ENCODE data around the gene BTBD9.

The BTBD9 gene

DNA sequence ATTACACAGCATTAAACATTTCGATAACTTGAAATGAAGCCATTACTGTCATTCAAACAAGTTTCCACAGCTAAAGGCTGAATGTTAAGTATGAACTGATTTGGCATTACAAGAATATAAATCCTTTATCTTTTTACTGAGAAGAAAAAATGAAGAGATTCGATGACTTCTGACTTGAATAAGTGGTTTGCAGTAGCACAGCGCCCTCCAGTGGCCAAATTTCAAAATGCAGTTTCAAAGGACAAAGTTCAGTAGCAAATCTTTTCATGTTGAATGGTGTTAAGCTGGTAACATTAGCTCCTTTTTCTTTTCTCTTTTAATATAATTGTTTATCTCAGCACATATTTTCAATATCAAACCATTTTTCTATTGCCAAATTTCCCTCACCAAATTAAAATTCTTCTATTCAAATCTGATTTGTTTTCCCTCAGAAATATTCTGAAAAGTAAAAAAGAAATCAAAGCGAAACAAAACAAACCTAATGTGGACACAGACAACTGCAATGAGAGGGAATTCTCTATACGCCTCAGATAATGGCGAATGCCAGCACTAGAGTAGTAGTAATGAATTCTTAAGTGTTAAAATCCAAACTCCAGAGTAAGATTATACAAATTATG is 145.7 kb downstream of the BTBD9 start:
- Histone ChIP-seq H3K4me3 (ENCODE audit: low read depth in 1 of 5, low read length in 5 of 5) (no peak overlapping the region), H3K9me3 (ENCODE audit: control insufficient read depth in 5 of 5, low read length in 5 of 5) (no peaks in the 10 kb centered on the region), H3K36me3 (ENCODE audit: control insufficient read depth in 5 of 5, insufficient read depth in 5 of 5, low read length in 5 of 5) (no peaks in the 10 kb centered on the region), H3K9ac (ENCODE audit: low read length in 5 of 5) (no peak overlapping the region), H3K27ac (ENCODE audit: low read depth, low read length) (no peak overlapping the region), H3K27me3 (ENCODE audit: control insufficient read depth in 5 of 5, insufficient read depth in 4 of 5, low read length in 5 of 5) (no peaks in the 10 kb centered on the region), H3K4me1 (ENCODE audit: control insufficient read depth in 5 of 5, insufficient read depth in 5 of 5, low read length in 5 of 5) (peaks cover 0 to 14% (median 4%) of the 10 kb centered on the region in 5 donors)

DNA sequence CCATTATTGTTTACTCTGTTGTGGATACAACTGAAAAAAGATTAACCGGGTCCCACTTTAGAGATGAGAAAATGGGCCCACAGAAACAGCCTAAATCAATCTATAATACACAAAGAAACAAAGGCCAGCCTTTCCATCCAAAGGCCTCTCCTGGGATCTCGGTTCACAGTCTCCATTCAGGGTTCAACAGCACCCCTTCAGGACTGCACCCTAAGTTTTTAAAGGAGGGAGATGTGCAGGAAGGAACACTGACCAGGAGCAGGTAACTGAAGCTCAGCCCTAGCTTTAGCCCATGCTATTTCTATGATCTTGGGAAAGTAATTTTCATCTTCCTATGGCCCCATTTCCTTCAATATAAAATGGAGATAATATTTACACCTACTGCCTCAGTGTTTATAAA is 147.7 kb downstream of the BTBD9 start:
- Histone ChIP-seq H3K27ac (ENCODE audit: low read depth, low read length) (no peak overlapping the region), H3K4me3 (ENCODE audit: low read depth in 1 of 5, low read length in 5 of 5) (no peak overlapping the region)

DNA sequence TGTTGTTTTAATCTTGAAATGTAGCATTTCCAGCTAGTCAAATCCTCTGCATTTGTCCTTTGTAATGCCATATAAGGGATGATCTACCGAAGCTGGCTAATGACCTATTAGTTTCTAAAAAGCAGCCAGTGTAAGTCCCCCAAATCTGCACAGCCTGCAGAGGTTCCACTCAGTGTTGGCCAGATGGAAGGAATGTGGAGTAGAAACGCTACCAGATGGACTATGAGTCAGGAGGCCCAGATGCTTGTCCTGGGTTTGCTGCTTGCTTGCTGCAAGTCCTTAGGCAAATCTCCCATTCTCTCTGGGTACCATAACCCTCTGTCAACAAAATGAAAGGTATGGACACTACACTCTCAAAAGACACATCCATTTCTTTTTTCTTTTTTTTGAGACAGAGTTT is 149.8 kb downstream of the BTBD9 start:
- H3K4me1 ChIP-seq (ENCODE audit: control insufficient read depth in 5 of 5, insufficient read depth in 5 of 5, low read length in 5 of 5) = peaks cover 0 to 8% (median 0%) of the 10 kb centered on the region in 5 donors
- H3K9ac ChIP-seq (ENCODE audit: low read length in 5 of 5) = no peak overlapping the region
- H3K27me3 ChIP-seq (ENCODE audit: control insufficient read depth in 5 of 5, insufficient read depth in 4 of 5, low read length in 5 of 5) = no peaks in the 10 kb centered on the region
- H3K9me3 ChIP-seq (ENCODE audit: control insufficient read depth in 5 of 5, low read length in 5 of 5) = no peaks in the 10 kb centered on the region
- H3K27ac ChIP-seq (ENCODE audit: low read depth, low read length) = no peak overlapping the region
- H3K36me3 ChIP-seq (ENCODE audit: control insufficient read depth in 5 of 5, insufficient read depth in 5 of 5, low read length in 5 of 5) = no peaks in the 10 kb centered on the region
- no peak overlapping the region for H3K4me3 ChIP-seq (ENCODE audit: low read depth in 1 of 5, low read length in 5 of 5)

More for the DNA sequence above, 147.7 kb downstream of the BTBD9 start:
- H3K36me3 ChIP-seq (ENCODE audit: control insufficient read depth in 5 of 5, insufficient read depth in 5 of 5, low read length in 5 of 5) = no peaks in the 10 kb centered on the region
- no peaks in the 10 kb centered on the region for H3K9me3 ChIP-seq (ENCODE audit: control insufficient read depth in 5 of 5, low read length in 5 of 5)
- no peak overlapping the region for H3K9ac ChIP-seq (ENCODE audit: low read length in 5 of 5)
- H3K27me3 ChIP-seq (ENCODE audit: control insufficient read depth in 5 of 5, insufficient read depth in 4 of 5, low read length in 5 of 5) = no peaks in the 10 kb centered on the region
- peaks cover 0 to 8% (median 0%) of the 10 kb centered on the region in 5 donors for H3K4me1 ChIP-seq (ENCODE audit: control insufficient read depth in 5 of 5, insufficient read depth in 5 of 5, low read length in 5 of 5)

DNA sequence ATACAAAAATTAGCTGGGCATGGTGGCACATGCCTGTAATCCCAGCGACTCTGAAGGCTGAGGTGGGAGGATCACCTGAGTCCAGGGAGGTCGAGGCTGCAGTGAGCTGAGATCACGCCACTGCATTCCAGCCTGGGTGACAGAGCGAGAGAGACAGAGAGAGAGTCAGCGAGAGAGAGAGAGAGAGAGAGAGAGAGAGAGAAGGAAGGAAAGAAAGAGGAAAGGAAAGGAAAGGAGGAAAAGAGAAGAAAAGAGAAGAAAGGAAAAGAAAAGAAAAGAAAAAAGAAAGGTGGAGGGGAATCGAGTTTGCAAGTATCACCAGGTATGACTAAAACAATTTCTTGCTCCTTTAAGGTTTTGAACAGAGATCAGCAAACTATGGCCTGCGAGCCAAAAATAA is 152.3 kb downstream of the BTBD9 start:
- no peaks in the 10 kb centered on the region for H3K36me3 ChIP-seq (ENCODE audit: control insufficient read depth in 5 of 5, insufficient read depth in 5 of 5, low read length in 5 of 5)
- H3K4me1 ChIP-seq (ENCODE audit: control insufficient read depth in 5 of 5, insufficient read depth in 5 of 5, low read length in 5 of 5) = peaks cover 0 to 2% (median 0%) of the 10 kb centered on the region in 5 donors
- H3K9me3 ChIP-seq (ENCODE audit: control insufficient read depth in 5 of 5, low read length in 5 of 5) = no peaks in the 10 kb centered on the region
- H3K9ac ChIP-seq (ENCODE audit: low read length in 5 of 5) = no peak overlapping the region
- H3K4me3 ChIP-seq (ENCODE audit: low read depth in 1 of 5, low read length in 5 of 5) = no peak overlapping the region
- no peaks in the 10 kb centered on the region for H3K27me3 ChIP-seq (ENCODE audit: control insufficient read depth in 5 of 5, insufficient read depth in 4 of 5, low read length in 5 of 5)
- H3K27ac ChIP-seq (ENCODE audit: low read depth, low read length) = no peak overlapping the region

DNA sequence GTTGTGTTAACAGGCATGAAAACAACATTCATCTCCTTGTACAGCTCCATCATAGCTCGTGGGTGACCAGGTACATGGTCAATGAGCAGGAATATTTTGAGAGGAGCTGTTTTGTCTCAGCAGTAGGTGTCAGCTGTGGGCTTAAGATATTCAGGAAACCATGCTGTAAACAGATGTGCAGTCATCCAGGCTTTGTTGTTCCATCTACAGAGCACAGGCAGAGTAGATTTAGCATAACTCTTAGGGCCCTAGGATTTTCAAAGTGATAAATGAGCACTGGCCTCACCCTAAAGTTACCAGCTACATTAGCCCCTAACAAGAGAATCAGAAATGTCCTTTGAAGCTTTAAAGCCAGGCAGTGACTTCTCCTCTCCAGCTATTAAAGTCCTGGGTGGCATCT is 154.2 kb downstream of the BTBD9 start:
- Histone ChIP-seq H3K9ac (ENCODE audit: low read length in 5 of 5) (no peak overlapping the region), H3K27ac (ENCODE audit: low read depth, low read length) (no peak overlapping the region), H3K4me3 (ENCODE audit: low read depth in 1 of 5, low read length in 5 of 5) (no peak overlapping the region), H3K4me1 (ENCODE audit: control insufficient read depth in 5 of 5, insufficient read depth in 5 of 5, low read length in 5 of 5) (peaks cover 0 to 3% (median 0%) of the 10 kb centered on the region in 5 donors), H3K36me3 (ENCODE audit: control insufficient read depth in 5 of 5, insufficient read depth in 5 of 5, low read length in 5 of 5) (no peaks in the 10 kb centered on the region), H3K9me3 (ENCODE audit: control insufficient read depth in 5 of 5, low read length in 5 of 5) (no peaks in the 10 kb centered on the region), H3K27me3 (ENCODE audit: control insufficient read depth in 5 of 5, insufficient read depth in 4 of 5, low read length in 5 of 5) (no peaks in the 10 kb centered on the region)

DNA sequence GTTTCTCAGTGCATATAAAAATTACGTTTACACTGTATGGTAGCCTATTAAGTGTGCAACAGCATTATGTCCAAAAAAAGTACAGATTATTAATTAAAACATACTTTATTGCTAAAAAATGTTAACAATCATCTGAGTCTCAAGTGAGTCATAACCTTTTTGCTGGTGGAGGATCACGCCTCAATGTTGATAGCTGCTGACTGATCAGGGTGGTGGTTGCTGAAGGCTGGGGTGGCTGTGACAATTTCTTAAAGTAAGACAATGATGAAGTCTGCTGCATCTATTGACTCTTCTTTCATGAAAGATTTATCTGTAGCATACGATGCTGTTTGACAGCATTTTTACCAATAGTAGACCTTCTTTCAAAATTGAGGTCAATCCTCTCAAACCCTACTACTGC is 155.1 kb downstream of the BTBD9 start:
- Histone ChIP-seq H3K27me3 (ENCODE audit: control insufficient read depth in 5 of 5, insufficient read depth in 4 of 5, low read length in 5 of 5) (no peaks in the 10 kb centered on the region), H3K27ac (ENCODE audit: low read depth, low read length) (no peak overlapping the region), H3K4me1 (ENCODE audit: control insufficient read depth in 5 of 5, insufficient read depth in 5 of 5, low read length in 5 of 5) (peaks cover 0 to 3% (median 0%) of the 10 kb centered on the region in 5 donors), H3K36me3 (ENCODE audit: control insufficient read depth in 5 of 5, insufficient read depth in 5 of 5, low read length in 5 of 5) (no peaks in the 10 kb centered on the region), H3K4me3 (ENCODE audit: low read depth in 1 of 5, low read length in 5 of 5) (no peak overlapping the region), H3K9me3 (ENCODE audit: control insufficient read depth in 5 of 5, low read length in 5 of 5) (no peaks in the 10 kb centered on the region), H3K9ac (ENCODE audit: low read length in 5 of 5) (no peak overlapping the region)

DNA sequence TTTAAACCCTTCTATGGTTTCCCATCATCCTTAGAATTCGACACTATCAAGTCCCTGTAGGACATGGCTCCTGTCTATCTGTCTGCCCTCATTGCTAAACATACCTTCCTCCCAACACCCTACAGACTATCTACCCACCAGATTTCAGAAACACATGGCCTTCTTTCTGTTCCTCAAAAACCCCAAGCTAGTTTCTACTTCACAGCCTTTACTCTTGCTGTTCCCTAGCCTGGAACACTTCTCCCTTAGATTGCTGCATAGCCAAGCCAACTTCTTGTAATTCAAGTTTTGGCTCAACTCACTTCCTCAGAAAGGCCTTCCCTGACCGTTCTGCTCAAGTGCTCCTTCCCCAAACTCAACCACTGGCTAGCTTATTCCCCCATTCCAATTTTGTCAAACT is 156.2 kb downstream of the BTBD9 start:
- Histone ChIP-seq H3K9ac (ENCODE audit: low read length in 5 of 5) (no peak overlapping the region), H3K27me3 (ENCODE audit: control insufficient read depth in 5 of 5, insufficient read depth in 4 of 5, low read length in 5 of 5) (no peaks in the 10 kb centered on the region), H3K9me3 (ENCODE audit: control insufficient read depth in 5 of 5, low read length in 5 of 5) (no peaks in the 10 kb centered on the region), H3K36me3 (ENCODE audit: control insufficient read depth in 5 of 5, insufficient read depth in 5 of 5, low read length in 5 of 5) (no peaks in the 10 kb centered on the region), H3K4me1 (ENCODE audit: control insufficient read depth in 5 of 5, insufficient read depth in 5 of 5, low read length in 5 of 5) (peaks cover 0 to 7% (median 0%) of the 10 kb centered on the region in 5 donors), H3K27ac (ENCODE audit: low read depth, low read length) (no peak overlapping the region), H3K4me3 (ENCODE audit: low read depth in 1 of 5, low read length in 5 of 5) (no peak overlapping the region)

DNA sequence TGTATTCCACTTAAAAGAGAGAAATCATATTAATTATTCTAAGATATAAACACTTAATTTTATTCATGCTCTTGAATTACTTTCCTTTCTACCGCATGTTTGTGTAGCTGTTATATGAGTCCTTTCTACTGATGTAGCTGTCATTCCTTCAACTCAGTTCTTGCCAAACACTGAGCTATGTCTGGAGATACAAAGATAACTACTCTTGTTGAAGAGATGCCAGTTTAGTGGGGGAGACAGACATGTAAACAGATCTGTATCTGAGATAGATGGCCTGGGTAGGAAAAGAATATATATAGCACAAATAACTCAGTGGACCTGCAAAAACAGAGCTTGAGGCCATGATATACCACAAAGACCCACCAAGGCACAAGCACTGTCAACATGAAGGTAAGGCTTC is 157.3 kb downstream of the BTBD9 start:
- Histone ChIP-seq H3K27me3 (ENCODE audit: control insufficient read depth in 5 of 5, insufficient read depth in 4 of 5, low read length in 5 of 5) (no peaks in the 10 kb centered on the region), H3K4me1 (ENCODE audit: control insufficient read depth in 5 of 5, insufficient read depth in 5 of 5, low read length in 5 of 5) (peaks cover 0 to 7% (median 0%) of the 10 kb centered on the region in 5 donors), H3K36me3 (ENCODE audit: control insufficient read depth in 5 of 5, insufficient read depth in 5 of 5, low read length in 5 of 5) (no peaks in the 10 kb centered on the region), H3K9ac (ENCODE audit: low read length in 5 of 5) (no peak overlapping the region), H3K4me3 (ENCODE audit: low read depth in 1 of 5, low read length in 5 of 5) (no peak overlapping the region), H3K27ac (ENCODE audit: low read depth, low read length) (no peak overlapping the region), H3K9me3 (ENCODE audit: control insufficient read depth in 5 of 5, low read length in 5 of 5) (no peaks in the 10 kb centered on the region)

DNA sequence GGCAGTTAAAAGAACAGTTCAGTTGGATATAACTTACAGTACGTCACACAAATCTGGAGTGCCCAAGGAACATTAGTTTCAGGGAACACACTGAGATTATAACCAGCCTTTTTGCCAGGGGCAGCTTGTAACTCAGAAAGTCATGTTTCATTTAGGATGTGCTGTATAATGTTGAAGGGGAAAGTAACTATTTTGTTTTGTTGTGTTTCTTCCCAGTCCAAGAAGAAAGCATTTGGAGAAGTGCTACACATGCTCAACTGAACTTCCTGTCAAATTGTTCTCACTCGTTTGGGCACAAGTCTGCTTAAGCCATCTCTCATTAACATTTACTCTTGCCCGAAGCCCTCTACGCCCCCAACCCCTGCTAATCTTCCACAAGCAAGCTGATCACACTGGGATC is 157.9 kb downstream of the BTBD9 start:
- H3K9me3 ChIP-seq (ENCODE audit: control insufficient read depth in 5 of 5, low read length in 5 of 5) = no peaks in the 10 kb centered on the region
- no peaks in the 10 kb centered on the region for H3K27me3 ChIP-seq (ENCODE audit: control insufficient read depth in 5 of 5, insufficient read depth in 4 of 5, low read length in 5 of 5)
- no peak overlapping the region for H3K27ac ChIP-seq (ENCODE audit: low read depth, low read length)
- H3K9ac ChIP-seq (ENCODE audit: low read length in 5 of 5) = no peak overlapping the region
- no peaks in the 10 kb centered on the region for H3K36me3 ChIP-seq (ENCODE audit: control insufficient read depth in 5 of 5, insufficient read depth in 5 of 5, low read length in 5 of 5)
- no peak overlapping the region for H3K4me3 ChIP-seq (ENCODE audit: low read depth in 1 of 5, low read length in 5 of 5)
- H3K4me1 ChIP-seq (ENCODE audit: control insufficient read depth in 5 of 5, insufficient read depth in 5 of 5, low read length in 5 of 5) = peaks cover 0 to 7% (median 0%) of the 10 kb centered on the region in 5 donors

DNA sequence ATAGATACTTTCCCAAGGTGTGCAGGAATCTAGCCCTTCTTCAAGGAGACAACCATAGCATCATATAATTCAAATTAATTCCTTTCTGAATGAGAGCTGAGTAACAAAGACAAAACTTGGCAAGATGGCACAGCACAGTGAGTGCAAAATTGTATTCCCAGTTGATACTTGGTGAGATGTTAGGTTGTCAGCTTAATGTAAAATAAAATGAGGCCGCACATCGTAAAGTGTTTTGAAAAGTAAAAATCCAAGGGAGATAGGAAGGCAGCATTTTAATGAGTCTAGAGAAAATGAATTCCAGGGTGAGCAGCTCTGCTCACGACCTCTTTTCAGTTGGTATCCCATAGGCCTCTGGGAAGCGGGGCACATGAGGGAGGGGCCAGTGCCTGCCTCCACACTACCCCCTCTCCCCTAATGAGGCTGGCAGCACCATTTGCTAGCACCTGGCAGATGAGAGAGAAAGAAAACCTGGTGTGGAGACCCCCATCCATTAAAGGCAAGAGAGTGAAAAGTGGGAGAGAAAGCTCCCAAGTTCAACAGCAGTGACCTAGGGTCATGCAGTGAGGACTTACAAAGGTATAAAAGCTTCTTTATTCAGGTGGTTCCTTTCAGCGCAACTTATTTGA is 158.4 kb downstream of the BTBD9 start:
- no peaks in the 10 kb centered on the region for H3K27me3 ChIP-seq (ENCODE audit: control insufficient read depth in 5 of 5, insufficient read depth in 4 of 5, low read length in 5 of 5)
- no peak overlapping the region for H3K9ac ChIP-seq (ENCODE audit: low read length in 5 of 5)
- H3K4me1 ChIP-seq (ENCODE audit: control insufficient read depth in 5 of 5, insufficient read depth in 5 of 5, low read length in 5 of 5) = peaks cover 0 to 7% (median 0%) of the 10 kb centered on the region in 5 donors
- no peak overlapping the region for H3K27ac ChIP-seq (ENCODE audit: low read depth, low read length)
- H3K36me3 ChIP-seq (ENCODE audit: control insufficient read depth in 5 of 5, insufficient read depth in 5 of 5, low read length in 5 of 5) = no peaks in the 10 kb centered on the region
- no peak overlapping the region for H3K4me3 ChIP-seq (ENCODE audit: low read depth in 1 of 5, low read length in 5 of 5)
- H3K9me3 ChIP-seq (ENCODE audit: control insufficient read depth in 5 of 5, low read length in 5 of 5) = no peaks in the 10 kb centered on the region
